Activated T-helper 1 cell treated with anti-CD3 and anti-CD28 coated beads, Interleukin-2, amount 50 U/mL, for 16 hours (primary cell): ENCODE measurements around the gene ALPL.
"Not testable (repeated sequence)": the region's sequence is repeated elsewhere in the genome, so short reads cannot be mapped to it uniquely, and the experiment has no call there.

ENCODE experiments used
- DNase-seq, 2 donors: peaks; one replicate each; pipeline ENCODE4 v3.0.0-alpha.2; 2020; ENCODE audit warnings: low read depth in 1 of 2, low spot score in 1 of 2

Gene ALPL

DNA sequence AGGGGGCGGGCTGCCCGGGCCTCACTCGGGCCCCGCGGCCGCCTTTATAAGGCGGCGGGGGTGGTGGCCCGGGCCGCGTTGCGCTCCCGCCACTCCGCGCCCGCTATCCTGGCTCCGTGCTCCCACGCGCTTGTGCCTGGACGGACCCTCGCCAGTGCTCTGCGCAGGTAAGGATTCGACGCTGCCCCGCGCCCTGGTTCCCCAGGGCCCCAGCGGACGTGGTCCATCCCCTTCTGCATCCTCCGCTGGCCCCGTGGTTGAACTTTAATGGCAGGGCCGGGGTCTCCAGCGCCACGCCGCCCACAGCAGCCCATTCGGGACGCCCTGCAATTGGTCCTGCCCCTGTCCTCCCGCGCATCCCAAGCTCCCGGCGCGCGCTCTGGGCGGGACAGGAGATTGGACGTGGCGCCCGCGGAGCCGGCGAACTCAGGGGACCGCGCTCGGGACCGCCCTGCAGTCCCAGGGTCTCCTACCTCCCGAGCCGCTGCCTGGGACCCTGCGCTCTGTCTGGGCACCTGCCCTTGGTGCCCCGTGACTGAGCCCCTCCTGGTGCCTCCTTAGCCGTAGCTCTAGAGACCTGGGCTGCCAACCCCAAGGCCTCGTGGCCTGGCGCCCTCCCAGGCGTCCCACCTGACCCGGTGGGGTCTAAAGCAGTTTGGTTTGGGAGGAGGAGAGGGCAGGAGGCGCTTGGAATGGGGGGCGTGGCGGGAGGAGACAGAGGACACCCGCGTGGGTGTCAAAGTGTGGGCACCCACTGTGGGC, at the start of gene ALPL:
Gene ALPL, plus strand, starts transcription at position 73 of the 762 bp plus-strand sequence. CDS start 44,659 bp downstream, outside the sequence.
- no peak for DNase-seq

DNA sequence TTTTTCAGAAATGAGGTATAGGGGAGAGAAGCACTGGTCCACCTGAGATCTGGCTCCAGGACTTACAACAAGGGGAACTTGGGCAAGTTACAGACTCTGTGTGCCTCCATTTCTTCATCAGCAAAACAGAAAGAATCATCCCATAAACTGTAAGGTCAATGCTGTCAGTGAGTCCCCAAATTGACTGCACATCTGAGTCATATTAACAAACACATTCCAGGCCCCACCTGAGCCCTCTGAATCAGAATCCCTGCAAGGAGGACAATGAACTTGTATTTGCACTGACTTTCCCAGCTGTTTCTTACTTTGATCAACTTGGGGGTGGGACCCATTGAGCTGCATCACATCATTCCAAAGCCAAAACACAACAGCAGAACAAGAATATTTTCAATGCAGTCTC, 44.1 kb upstream of the ALPL start:
- not testable (repeated sequence) for DNase-seq

DNA sequence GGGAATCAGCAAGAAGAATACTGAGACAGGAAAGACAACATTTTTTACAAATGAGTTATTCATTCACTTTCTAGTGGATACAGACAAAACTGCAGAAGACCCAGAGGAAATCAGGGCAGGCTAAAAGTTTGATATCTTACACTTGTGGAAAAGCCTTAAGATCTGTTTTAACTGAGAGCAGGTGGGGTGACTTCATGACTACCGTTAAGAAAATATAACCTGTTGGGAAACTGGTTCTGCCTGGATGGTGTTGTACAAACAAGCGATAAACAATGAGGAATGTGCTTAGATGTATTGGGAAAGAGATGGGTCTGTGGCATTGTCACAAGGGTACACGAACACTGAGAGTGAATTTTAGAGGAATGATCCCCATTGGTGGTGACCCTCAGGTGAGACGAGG, 41.3 kb upstream of the ALPL start:
- DNase-seq = not testable (repeated sequence)

DNA sequence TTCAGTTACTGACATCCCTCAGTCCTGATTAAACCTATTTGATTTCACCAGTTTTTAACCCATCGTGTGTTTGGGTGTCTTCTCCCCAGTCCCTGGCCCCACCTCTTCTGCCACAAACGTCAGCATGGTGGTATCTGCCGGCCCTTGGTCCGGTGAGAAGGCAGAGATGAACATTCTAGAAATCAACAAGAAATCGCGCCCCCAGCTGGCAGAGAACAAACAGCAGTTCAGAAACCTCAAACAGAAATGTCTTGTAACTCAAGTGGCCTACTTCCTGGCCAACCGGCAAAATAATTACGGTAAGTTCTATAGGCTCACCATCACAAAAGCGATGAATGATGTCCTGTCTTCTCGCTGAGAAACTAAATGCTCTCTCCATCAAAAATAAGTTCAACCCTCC, 40.6 kb upstream of the ALPL start:
- no peak for DNase-seq

DNA sequence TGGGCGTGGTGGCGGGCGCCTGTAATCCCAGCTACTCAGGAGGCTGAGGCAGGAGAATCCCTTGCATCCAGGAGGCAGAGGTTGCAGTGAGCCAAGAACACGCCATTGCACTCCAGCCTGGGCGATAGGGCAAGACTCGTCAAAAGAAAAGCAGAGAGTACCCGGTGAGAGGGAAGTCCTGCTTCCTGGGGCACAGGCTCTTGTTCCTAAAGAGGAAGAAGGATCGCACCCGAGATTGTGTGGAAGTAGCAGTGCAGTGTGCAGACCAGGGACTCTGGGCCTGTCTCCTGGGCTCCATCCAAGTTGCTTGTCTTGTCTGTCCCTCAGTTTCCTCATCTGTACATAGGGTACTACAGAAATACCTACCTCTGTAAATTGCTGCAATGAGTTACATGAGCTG, 39.6 kb upstream of the ALPL start:
- DNase-seq = no peak

DNA sequence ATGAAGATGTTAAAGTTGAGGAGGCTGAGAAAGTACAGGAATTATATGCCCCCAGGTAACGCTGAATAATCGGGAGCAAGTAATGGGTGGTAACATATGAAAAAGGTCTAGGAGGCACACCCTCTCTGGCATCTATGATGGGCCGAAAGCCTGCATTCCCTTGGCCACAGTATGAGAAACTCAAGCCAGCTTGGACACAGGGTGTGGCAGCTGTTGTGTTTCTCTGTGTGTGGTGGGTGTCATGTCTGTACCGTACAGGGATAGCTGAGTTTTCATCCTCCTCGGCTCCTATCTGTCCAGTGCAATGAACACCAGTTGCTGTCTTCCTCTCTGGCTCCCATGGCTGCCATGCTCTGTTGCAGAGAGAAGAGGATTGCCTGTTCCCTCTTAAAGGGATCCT, 36.4 kb upstream of the ALPL start:
- DNase-seq = no peak

DNA sequence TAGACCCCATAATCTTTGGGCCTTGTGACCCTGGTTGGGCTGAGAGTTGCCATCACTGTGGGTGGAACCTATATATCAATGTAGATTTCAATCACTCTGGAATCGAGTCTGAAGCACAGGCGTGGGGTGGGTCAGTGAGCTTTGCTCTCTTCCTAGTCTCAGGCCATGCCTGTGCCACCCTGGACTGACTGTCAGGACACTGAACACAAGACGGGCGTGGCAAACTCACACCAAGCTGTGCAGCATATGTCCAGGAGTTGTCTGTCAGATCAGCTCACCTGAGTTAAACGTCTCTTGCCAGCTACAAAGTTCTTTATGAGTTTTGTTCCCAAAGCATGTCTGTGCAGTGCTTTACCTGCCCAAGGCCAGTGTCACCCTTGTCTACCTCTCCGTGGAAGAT, 30.9 kb upstream of the ALPL start:
- no peak for DNase-seq

DNA sequence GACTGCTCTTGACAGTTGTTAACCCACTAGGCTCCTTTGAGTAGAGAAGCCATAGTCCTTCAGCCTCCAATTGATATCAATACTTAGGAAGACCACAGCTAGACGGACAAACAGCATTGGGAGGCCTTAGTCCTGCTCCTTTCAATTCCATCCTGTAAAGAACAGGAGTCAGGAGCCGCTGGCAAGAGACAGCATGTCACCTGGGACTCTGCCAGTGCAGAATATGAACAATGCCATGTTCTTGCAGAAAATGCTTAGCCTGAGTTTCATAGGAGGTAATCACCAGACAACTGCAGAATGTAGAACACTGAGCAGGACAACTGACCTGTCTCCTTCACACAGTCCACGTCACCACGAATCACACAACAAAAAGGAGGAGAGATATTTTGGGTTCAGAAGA, 25.3 kb upstream of the ALPL start:
- not testable (repeated sequence) for DNase-seq

DNA sequence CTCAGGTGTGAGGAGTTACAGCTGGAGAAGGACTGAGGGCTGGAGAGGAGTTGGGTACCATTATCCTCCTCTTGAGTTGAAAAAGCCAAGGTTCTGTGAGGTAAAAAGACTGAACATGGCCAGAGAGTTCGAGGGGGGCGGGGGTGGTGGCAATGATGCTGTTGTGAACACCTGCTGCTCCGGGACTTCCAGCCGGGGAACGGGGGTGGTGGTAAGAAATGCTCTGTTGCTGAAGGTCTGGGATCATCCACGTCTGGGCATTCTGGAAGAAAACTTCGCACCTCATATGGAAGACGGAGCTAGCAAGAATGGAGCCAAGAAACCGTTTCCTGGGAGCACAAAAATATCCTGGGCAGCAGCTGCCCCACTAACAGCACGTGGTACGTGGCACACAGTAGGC, 20.1 kb upstream of the ALPL start:
- DNase-seq = no peak

DNA sequence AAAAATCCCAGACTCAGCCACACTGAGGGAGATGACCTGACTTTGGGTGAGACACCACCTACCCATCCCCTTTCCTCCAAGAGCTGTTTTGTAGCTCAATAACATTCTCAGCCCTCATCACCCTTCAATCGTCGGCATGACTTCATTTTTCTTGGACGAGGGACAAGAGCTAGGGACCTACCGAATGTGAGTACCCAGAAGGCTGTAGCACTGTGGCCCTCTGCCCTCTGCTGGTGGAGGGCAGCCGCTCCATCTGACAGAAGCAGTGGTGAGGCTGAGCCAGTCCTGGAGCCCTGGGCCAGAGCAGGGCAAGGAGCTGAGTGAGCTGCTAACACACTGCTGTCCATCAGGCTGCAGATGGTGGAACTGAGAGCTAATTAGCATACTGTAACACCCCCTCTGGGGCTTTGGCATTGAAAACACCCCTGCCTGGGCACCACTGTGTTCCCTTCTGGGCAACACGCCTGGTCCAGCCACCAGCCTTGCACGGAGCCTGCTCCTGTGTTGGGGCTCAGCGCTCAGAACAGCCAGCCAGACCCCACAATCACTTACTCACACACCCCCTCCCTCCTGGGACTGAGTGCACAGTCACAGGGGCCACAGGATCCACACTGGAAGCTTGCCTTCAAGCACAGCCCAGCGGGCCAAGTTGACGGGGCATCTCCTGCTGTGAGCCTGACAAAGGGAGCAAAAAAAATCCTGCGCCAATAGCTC, 18.3 kb upstream of the ALPL start:
- no peak for DNase-seq

DNA sequence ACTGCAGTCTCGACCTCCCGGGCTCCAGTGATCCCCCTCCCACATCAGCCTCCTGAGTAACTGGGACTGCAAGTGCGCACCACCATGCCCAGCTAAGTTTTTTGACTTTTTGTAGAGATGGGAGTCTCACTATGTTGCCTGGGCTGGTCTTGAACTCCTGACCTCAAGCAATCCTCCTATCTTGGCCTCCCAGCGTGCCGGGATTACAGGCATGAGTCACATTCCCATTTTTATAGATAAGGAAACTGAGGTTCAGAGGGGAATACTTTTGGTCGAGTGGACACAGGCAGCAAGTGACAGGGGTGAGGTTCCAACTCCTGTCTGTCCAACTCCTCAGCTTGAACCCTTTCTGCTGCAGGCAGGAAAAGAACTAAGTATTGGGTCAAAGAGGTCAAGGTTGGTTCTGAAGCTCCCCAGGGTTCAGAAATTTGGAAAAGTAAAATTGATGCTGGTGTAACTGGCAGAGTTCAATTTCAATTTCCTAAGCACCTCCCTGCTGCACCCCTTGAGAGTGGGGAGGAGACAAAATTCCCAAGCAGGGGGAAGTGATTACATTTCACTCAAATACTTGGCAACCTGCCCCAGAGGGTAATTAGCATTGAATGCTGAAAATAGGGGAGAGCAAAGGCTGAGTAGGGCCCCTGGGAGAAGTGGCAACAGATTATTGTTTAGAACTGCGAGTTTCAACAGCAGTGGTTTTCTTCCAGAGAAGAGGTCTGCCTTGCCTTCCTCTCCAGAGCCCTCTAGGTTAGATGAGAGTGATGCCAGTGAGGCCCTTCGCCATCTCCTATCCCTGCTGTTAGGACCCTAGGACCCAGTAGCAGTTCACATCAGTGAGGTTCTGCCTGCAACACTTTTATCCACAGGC, 17.5 kb upstream of the ALPL start:
- no peak for DNase-seq

DNA sequence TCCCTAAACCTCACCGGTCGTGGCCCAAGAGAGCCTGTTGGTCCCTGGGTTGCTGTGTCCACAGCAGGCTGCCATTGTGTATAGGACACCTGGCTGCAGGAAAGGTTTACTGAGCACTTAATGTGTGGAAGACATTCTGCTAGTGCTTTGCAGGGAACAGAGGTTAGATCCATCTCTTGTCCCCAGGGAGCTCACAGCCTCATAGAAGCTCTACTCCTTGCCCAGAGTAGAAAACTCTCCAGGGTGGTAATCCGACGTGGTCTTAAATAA, 16.9 kb upstream of the ALPL start:
- DNase-seq = no peak

DNA sequence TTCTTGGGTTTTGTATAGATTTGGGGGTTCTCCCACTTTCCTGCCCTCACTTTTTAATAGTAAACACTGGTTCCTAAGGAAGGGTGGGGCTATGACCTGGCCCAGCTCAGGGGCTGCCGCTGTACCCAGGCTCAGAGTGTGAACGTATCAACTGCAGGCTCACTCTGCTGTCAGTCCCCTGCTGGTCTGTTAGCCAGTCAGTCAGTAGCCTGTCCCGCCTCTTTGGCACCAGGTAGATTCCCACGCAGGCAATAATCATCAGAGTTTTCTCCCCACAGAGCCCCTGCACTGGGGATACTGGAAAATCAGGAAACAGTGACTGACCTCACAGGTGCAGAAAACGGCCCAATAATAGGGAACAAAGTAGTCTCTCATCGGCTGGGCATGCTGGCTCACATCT, 15.0 kb upstream of the ALPL start:
- no peak for DNase-seq

DNA sequence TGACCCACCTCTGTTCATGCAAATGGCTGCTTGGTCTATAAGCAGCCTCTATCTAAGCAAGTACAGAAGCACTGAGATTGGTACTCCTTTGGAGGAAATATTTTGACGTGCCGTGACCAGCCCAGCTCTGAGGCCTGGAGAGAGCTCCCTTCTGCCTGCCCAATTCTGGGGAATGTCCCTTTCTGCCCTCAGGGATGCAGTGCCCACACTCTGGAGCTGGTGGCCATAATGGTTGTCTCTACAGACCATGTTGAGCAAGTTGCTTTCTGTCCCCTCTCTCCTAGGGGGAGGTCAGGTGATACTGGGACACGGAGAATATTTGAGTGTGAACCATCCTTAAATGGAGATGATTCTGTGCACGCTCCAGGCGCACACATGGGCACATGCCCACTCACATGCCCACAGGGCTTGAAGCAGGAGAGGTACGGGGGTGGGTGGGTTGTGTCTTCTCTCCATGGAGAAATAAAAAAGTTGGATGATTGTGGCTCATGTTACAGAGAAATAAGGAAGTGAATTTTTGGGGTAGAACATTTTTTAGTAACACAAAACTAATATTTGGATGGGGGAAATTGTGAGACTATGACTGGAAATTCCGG, 13.9 kb upstream of the ALPL start:
- DNase-seq = no peak

DNA sequence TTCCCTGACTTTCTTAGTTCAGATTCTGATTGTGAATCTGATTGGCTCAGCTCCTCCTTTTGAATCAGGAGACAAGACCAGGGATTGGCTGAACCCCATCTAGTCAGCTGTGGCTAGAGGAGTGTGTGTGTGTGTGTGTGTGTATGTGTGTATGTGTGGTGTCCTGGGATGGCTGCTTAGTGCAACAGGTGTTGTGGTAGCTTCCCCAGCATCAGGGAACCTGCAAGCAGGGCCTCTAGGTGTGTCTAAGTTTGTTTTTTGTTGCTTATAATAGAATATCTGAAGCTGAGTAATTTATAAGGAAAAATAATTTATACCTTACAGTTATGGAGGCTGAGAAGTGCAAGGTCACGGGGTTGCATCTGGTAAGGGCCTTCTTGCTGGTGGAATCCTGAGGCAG, 13.2 kb upstream of the ALPL start:
- DNase-seq = no peak

DNA sequence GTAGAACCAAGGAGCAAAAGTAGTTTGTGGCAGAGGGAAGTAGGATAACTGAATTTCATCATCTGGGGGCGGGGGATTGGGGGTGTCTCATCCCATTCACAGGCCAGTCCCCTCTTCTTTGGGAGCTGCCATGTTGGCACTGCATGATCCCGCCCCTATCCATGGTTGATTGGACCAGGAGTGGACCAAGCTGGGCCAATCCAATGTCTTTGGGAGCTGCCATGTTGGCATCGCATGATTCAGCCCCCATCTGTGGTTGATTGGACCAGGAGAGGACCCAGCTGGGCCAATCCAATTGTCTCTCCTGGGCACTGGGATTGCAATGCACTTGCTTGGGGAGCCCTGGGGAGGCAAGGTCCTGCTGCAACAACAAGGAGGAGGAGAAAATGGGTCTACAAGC, 12.3 kb upstream of the ALPL start:
- DNase-seq = no peak

DNA sequence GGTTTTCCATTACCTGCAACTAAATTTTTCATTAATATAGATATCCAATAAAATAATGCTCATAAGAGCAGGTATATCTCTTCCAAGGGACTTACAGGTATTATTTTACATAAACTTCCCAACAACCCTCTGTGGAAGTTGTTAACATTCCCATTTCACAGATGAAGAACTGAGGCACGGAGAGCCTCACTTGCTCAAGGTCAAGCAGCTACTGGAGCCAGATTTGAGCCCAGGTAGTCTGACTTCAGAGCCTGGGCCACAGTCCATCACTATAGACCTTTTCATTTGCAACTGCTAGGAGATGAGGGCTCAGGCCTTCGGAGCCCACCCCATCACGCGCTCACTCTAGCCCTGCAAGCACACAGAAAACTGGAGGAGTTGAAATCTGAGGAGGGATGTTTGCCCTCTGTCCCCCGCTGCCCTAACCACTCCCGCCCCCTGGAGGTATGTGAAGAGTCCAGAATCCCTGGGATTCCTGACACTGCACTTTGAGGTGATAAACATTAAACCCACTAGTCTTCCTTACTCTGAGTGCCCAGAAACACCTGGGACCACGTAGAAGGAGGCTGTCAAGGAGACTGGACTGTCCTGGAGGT, 11.7 kb upstream of the ALPL start:
- no peak for DNase-seq

DNA sequence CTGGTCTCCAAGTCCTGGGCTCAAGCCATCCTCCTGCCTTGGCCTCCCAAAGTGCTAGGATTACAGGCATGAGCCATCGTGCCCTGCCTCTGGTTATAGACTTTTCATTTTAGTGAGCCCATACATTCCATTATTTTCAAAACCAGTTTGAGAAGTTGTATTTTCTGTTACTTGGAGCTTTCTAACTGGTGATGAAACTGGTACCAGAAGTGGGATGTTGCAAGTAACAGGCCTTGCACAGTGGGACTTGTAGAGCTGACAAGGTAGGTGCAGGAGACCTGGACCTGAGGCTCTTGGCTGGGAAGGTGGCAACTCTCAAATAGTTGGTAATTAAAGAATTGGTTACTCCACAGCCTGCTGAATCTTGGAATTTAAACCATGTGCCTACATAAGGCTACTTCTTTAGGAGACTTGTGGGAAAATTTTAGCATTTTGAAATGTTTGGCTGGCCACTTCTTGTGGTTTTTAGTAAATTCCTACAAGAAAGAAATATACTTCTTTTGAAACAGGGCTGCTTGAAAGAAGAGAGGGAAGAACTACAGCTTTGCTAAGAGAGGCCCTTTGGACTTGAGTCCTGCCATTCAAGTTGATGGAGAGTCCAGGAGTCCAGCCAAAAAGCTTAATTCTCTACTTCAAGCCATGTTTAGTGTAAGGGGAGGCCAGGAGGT, 9.8 kb upstream of the ALPL start:
- no peak for DNase-seq

DNA sequence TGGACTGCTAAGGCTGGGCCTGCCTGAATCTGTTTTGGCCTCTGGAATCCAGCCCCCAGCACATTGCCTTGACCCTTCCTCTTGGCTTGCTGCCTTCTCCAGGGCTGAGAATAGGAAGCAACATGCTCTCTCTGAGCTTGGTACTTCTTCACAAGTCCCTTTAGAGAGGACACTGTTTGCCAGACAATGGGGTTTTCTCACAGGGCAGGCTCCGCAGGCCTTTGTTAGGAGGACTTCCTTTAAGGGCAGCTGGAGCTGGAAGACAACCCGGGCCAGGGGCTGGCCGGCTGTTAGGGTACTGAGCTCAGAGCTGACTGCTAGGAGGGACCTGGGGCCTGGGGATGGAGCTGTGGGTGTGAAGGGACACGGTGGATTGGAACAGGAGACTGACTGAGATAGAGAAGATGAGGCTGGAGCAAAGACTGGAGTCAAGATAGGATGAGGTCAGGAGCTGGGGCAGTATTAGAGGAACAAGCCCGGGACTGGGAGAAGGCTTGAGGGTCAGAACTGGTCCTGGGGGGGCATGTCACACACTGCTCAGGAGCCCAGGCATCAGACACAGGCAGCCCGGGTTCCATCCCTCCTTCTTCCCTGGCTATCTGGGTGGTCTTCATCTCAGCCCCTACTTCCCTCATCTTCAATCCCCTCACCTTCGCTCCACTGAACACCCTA, 5.4 kb upstream of the ALPL start:
- no peak for DNase-seq

DNA sequence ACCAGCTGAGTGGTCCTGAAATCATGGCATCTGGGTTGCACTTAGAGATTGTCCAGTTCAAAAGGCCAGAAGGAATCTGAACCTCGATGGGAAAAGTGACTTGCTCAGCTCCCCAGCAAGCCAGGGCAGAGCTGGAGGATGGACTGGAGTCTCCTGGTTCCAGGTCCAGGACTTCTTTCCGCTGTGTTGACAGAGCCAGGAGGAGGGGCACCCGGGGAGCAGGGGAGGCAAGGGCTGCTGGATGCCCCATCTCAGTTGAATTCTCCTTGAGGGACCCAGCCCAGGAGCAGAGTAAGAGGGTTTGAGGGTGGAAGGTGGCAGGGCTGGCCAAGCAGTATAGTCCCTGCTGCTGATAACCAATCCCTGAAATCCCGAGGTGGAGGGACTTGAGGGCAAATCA, 2.4 kb upstream of the ALPL start:
- DNase-seq = no peak
